GM10266 (cell line): ENCODE measurements around the gene MOB2.

Source experiments
- DNase-seq: peaks from one replicate; pipeline ENCODE4 v3.0.0; 2012; ENCODE audit errors: extremely low spot score
- CTCF ChIP-seq: IDR thresholded peaks from 2 replicates; pipeline ENCODE4 v1.5.1; 2012; ENCODE audit warnings: mild to moderate bottlenecking, low read depth; ENCODE audit not compliant: control insufficient read depth, insufficient read depth; ENCODE audit errors: missing control alignments

Gene MOB2

GRCh38 chr11:1518301-1518700 lies 31.7 kb upstream of the MOB2 start:
- TF ChIP-seq CTCF, result no peak
- DNase-seq, result no peak

GRCh38 chr11:1517117-1518005 lies 30.8 kb upstream of the MOB2 start:
- TF ChIP-seq CTCF, result no peak
- DNase-seq, result no peak

GRCh38 chr11:1516273-1517067 lies 29.9 kb upstream of the MOB2 start:
- no peak for TF ChIP-seq CTCF
- DNase-seq, result no peak

- peak; percentile 93 for DNase-seq
Observed at GRCh38 chr11:1515082-1516060, 28.8 kb upstream of the MOB2 start.

GRCh38 chr11:1514336-1515061 lies 27.9 kb upstream of the MOB2 start:
- DNase-seq, result no peak

More at GRCh38 chr11:1515082-1516060, 28.8 kb upstream of the MOB2 start:
- peak; percentile 87 for TF ChIP-seq CTCF

More at GRCh38 chr11:1514336-1515061, 27.9 kb upstream of the MOB2 start:
- TF ChIP-seq CTCF, result no peak
